ENCODE data around the gene ME3. TPM values are rescaled to one million over a fixed set of nuclear protein-coding genes. Genes with fewer than 3 reads are reported as not detected.

ME3 gene
- total RNA-seq, 1 donor from 2014 or later: 0.92 TPM

DNA sequence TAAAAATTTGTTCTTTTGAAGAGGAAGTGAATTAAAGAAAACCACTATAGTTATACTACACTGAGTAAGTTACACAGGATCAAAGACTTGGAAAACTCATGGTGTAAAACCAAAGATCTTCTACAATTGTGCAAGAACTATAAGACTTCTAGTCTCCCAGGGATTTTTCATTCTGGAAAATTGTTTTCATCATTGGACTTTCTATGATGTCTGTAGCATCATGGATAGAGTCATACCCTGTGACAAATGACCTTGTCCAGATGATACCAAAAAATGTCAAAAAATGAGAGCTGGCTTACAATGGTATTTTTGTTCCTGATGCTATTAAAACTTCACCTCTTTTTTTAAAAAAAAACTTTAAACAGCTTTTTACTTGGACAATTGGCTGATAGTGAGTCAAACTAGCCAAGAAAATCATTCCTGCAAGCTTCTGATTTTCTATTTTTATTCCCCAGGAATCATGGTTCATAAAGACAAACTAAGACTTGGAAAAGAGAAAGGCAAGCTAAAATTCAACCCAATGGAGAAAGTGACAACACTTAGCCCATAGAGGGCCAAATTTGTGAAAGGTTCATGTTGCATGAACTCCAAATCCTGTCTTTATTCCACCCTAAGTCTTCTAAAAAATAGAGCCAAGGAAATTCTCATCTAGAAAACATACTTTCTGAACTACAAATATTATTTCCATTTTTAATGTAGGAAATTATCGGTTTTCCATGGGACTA, 30.7 kb downstream of the ME3 start:
- Mint-ChIP-seq H3K4me3 (ENCODE audit: unreplicated experiment) (no peak overlapping the region), H3K27me3 (ENCODE audit: unreplicated experiment) (peaks cover 3% of the 10 kb centered on the region), H3K27ac (ENCODE audit: unreplicated experiment) (no peak overlapping the region), H3K36me3 (ENCODE audit: low read depth, unreplicated experiment) (peaks cover 4% of the 10 kb centered on the region), H3K9me3 (ENCODE audit: unreplicated experiment) (peaks cover 5% of the 10 kb centered on the region), H3K4me1 (ENCODE audit: unreplicated experiment) (no peaks in the 10 kb centered on the region)
- no peak for DNase-seq (ENCODE audit: low spot score)
- TF ChIP-seq, protein P1, sequence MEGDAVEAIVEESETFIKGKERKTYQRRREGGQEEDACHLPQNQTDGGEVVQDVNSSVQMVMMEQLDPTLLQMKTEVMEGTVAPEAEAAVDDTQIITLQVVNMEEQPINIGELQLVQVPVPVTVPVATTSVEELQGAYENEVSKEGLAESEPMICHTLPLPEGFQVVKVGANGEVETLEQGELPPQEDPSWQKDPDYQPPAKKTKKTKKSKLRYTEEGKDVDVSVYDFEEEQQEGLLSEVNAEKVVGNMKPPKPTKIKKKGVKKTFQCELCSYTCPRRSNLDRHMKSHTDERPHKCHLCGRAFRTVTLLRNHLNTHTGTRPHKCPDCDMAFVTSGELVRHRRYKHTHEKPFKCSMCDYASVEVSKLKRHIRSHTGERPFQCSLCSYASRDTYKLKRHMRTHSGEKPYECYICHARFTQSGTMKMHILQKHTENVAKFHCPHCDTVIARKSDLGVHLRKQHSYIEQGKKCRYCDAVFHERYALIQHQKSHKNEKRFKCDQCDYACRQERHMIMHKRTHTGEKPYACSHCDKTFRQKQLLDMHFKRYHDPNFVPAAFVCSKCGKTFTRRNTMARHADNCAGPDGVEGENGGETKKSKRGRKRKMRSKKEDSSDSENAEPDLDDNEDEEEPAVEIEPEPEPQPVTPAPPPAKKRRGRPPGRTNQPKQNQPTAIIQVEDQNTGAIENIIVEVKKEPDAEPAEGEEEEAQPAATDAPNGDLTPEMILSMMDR (IDR thresholded peaks at IDR 0.05; ENCODE audit: unreplicated experiment): no peak

DNA sequence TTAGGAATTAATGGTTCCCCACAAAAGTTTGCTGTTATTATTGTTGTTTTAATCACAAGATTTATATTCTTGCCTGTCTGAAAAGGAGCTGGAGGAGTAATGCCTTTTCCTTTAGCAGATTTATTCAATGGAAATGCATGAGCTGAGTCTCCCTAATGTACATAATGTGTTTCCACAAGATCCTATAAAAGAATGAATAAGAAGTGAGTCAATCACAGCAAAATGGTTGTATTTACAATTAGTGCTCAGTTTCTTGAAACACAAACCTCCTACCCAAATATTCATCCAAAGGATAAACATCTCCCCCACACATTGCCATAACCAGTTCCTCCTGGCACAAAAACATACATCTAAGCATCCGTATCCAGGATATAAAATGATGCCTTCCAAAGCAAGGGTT, 33.3 kb downstream of the ME3 start:
- H3K4me3 Mint-ChIP-seq (ENCODE audit: unreplicated experiment): no peak overlapping the region
- H3K27ac Mint-ChIP-seq (ENCODE audit: unreplicated experiment): no peak overlapping the region
- no peaks in the 10 kb centered on the region for H3K36me3 Mint-ChIP-seq (ENCODE audit: low read depth, unreplicated experiment)
- TF ChIP-seq, protein P1 (IDR thresholded peaks at IDR 0.05; ENCODE audit: unreplicated experiment): no peak
- peaks cover 3% of the 10 kb centered on the region for H3K27me3 Mint-ChIP-seq (ENCODE audit: unreplicated experiment)
- no peak for DNase-seq (ENCODE audit: low spot score)
- no peaks in the 10 kb centered on the region for H3K4me1 Mint-ChIP-seq (ENCODE audit: unreplicated experiment)
- H3K9me3 Mint-ChIP-seq (ENCODE audit: unreplicated experiment): peaks cover 5% of the 10 kb centered on the region

DNA sequence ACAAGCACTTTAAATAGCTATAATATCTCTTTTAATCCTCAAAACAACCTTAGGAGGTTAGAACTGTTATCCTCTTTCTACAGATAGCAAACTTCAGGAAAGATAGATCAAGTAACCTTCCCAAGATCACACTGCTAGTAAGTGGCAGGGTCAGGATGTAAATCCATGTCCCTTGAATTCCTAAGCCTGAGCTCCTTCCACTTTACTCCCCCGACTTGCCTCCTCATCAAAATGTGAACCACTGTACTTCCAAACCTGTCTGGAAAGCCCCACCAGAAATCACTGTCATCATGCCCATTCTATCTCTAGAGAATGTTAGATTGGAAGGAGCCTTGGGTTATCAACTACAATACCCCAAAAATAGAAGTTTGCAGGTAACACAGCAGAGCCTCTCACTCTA, 33.7 kb downstream of the ME3 start:
- peaks cover 5% of the 10 kb centered on the region for H3K9me3 Mint-ChIP-seq (ENCODE audit: unreplicated experiment)
- no peak overlapping the region for H3K4me3 Mint-ChIP-seq (ENCODE audit: unreplicated experiment)
- H3K4me1 Mint-ChIP-seq (ENCODE audit: unreplicated experiment): no peaks in the 10 kb centered on the region
- H3K27me3 Mint-ChIP-seq (ENCODE audit: unreplicated experiment): peaks cover 3% of the 10 kb centered on the region
- no peaks in the 10 kb centered on the region for H3K36me3 Mint-ChIP-seq (ENCODE audit: low read depth, unreplicated experiment)
- H3K27ac Mint-ChIP-seq (ENCODE audit: unreplicated experiment): no peak overlapping the region
- DNase-seq (ENCODE audit: low spot score): no peak
- TF ChIP-seq, protein P1 (IDR thresholded peaks at IDR 0.05; ENCODE audit: unreplicated experiment): no peak

DNA sequence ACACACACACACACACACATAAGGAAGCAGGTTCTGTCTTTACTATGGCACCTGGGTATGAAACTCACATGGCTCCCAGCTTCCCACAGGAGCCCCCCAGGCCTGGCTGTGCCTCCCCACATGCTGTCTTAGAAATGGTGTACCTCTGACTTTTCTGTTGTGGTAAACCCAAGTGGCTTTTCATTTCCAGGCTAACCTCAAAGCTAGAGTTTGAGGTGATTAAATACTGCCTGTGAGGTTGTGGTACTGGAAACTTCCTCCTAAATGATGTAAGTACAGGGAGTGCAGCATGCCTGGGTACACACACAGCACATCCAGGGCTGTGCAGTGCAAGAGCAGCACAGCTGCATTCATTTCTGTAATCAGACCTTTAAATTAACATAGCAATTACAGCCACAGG, 34.4 kb downstream of the ME3 start:
- H3K9me3 Mint-ChIP-seq (ENCODE audit: unreplicated experiment): peaks cover 5% of the 10 kb centered on the region
- TF ChIP-seq, protein P1 (IDR thresholded peaks at IDR 0.05; ENCODE audit: unreplicated experiment): no peak
- H3K27me3 Mint-ChIP-seq (ENCODE audit: unreplicated experiment): peaks cover 3% of the 10 kb centered on the region
- no peak overlapping the region for H3K27ac Mint-ChIP-seq (ENCODE audit: unreplicated experiment)
- H3K36me3 Mint-ChIP-seq (ENCODE audit: low read depth, unreplicated experiment): no peaks in the 10 kb centered on the region
- H3K4me1 Mint-ChIP-seq (ENCODE audit: unreplicated experiment): no peaks in the 10 kb centered on the region
- no peak for DNase-seq (ENCODE audit: low spot score)
- H3K4me3 Mint-ChIP-seq (ENCODE audit: unreplicated experiment): no peak overlapping the region

DNA sequence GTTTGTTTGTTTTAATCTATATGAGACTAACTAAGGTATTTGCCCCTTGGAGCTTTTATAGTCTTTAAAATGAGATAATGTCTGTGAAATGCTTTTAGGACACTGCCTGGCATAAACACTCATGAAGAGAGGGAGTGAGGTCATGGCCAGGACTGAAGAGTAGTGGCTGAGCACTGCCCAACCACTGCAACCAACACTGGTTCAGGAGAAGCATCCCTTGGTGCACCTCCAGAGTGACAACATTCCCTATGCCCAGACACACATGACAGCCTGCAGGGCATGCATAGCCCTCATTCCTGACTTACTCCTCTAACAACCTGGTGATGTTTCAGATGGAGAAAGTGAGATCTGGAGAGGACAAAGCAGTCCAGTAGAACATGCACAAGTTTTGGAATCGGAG, 36.1 kb downstream of the ME3 start:
- Mint-ChIP-seq H3K36me3 (ENCODE audit: low read depth, unreplicated experiment) (no peaks in the 10 kb centered on the region), H3K27me3 (ENCODE audit: unreplicated experiment) (peaks cover 3% of the 10 kb centered on the region), H3K27ac (ENCODE audit: unreplicated experiment) (no peak overlapping the region), H3K4me1 (ENCODE audit: unreplicated experiment) (no peaks in the 10 kb centered on the region), H3K4me3 (ENCODE audit: unreplicated experiment) (no peak overlapping the region), H3K9me3 (ENCODE audit: unreplicated experiment) (peaks cover 5% of the 10 kb centered on the region)
- no peak for DNase-seq (ENCODE audit: low spot score)
- TF ChIP-seq, protein P1 (IDR thresholded peaks at IDR 0.05; ENCODE audit: unreplicated experiment): no peak

Measured in endothelial cell (in vitro differentiated cells).